Measurements from ENCODE around the gene GPC1. TPM values are rescaled to one million over a fixed set of nuclear protein-coding genes. Genes with fewer than 3 reads are reported as not detected.

The GPC1 gene
- polyA plus RNA-seq, 1 experiment = 46.8 TPM

- Histone ChIP-seq H3K4me3 (ENCODE audit: low read depth, low read length) (no peak overlapping the region), H3K27me3 (ENCODE audit: control insufficient read depth, insufficient read depth, low read length) (no peaks in the 10 kb centered on the region), H3K9me3 (ENCODE audit: control insufficient read depth, insufficient read depth, low read length) (no peaks in the 10 kb centered on the region; the same call in 1 of the 2 replicates), H3K27ac (ENCODE audit: low read depth, low read length) (peak overlapping the region; percentile 11)
- no peak for DNase-seq (ENCODE audit: low read depth, low spot score)
- TF ChIP-seq CTCF (IDR thresholded peaks at IDR 0.05; ENCODE audit: low read depth, low read length) = no peak
- POLR2A ChIA-PET = no interaction called here
- CTCF ChIA-PET = no interaction called here
These were observed 43.1 kb upstream of the GPC1 start for GRCh38 chr2:240392084-240392947.

GRCh38 chr2:240392948-240393830, 42.3 kb upstream of the GPC1 start:
- Histone ChIP-seq H3K4me3 (ENCODE audit: low read depth, low read length) (no peak overlapping the region), H3K9me3 (ENCODE audit: control insufficient read depth, insufficient read depth, low read length) (no peaks in the 10 kb centered on the region; the same call in 1 of the 2 replicates), H3K27me3 (ENCODE audit: control insufficient read depth, insufficient read depth, low read length) (no peaks in the 10 kb centered on the region), H3K27ac (ENCODE audit: low read depth, low read length) (peak overlapping the region; percentile 11)
- ChIA-PET CTCF (no interaction called here), POLR2A (no interaction called here)
- TF ChIP-seq CTCF (IDR thresholded peaks at IDR 0.05; ENCODE audit: low read depth, low read length) = no peak
- no peak for DNase-seq (ENCODE audit: low read depth, low spot score)

GRCh38 chr2:240393831-240394410, 41.5 kb upstream of the GPC1 start:
- TF ChIP-seq CTCF (IDR thresholded peaks at IDR 0.05; ENCODE audit: low read depth, low read length) = no peak
- H3K27ac ChIP-seq (ENCODE audit: low read depth, low read length) = no peak overlapping the region
- no peaks in the 10 kb centered on the region for H3K27me3 ChIP-seq (ENCODE audit: control insufficient read depth, insufficient read depth, low read length)
- ChIA-PET POLR2A (no interaction called here), CTCF (interaction anchor here (0.7 kb wide), 1 partner anchor 43 kb away, joined by 8 read pairs; no protein-coding TSS in a partner anchor)
- H3K9me3 ChIP-seq (ENCODE audit: control insufficient read depth, insufficient read depth, low read length) = no peaks in the 10 kb centered on the region; the same call in 1 of the 2 replicates
- DNase-seq (ENCODE audit: low read depth, low spot score) = no peak
- no peak overlapping the region for H3K4me3 ChIP-seq (ENCODE audit: low read depth, low read length)

- Histone ChIP-seq H3K27me3 (ENCODE audit: control insufficient read depth, insufficient read depth, low read length) (no peaks in the 10 kb centered on the region), H3K4me3 (ENCODE audit: low read depth, low read length) (no peak overlapping the region), H3K9me3 (ENCODE audit: control insufficient read depth, insufficient read depth, low read length) (no peaks in the 10 kb centered on the region; the same call in 1 of the 2 replicates), H3K27ac (ENCODE audit: low read depth, low read length) (no peak overlapping the region)
- no peak for DNase-seq (ENCODE audit: low read depth, low spot score)
- no peak for TF ChIP-seq CTCF (IDR thresholded peaks at IDR 0.05; ENCODE audit: low read depth, low read length)
- POLR2A ChIA-PET = no interaction called here
- CTCF ChIA-PET = interaction anchor here (0.7 kb wide), 1 partner anchor 42 kb away, joined by 8 read pairs; no protein-coding TSS in a partner anchor
These were observed 40.9 kb upstream of the GPC1 start for GRCh38 chr2:240394549-240394948.

Measured in AG04450 (cell line).